ENCODE results near the gene SNX7.
A peak's percentile ranks its signal among the peaks of the same experiment; 100 is the strongest.

SNX7 gene

GRCh38 chr1:98693385-98693784 lies 31.9 kb downstream of the SNX7 start:
- TF ChIP-seq ESRRG (CRISPR knock-in tag; IDR thresholded peaks at IDR 0.05) (no peak), ZNF565 (CRISPR knock-in tag; conservative IDR thresholded peaks at IDR 0.05; ENCODE audit: low read depth) (no peak), PATZ1 (CRISPR knock-in tag; IDR thresholded peaks at IDR 0.05; ENCODE audit: borderline replicate concordance) (no peak), TOX (CRISPR knock-in tag; IDR thresholded peaks at IDR 0.05; ENCODE audit: borderline replicate concordance) (no peak), TSHZ2 (CRISPR knock-in tag; IDR thresholded peaks at IDR 0.05) (no peak), CREB5 (CRISPR knock-in tag; IDR thresholded peaks at IDR 0.05; ENCODE audit: low read depth) (no peak), PPARA (CRISPR knock-in tag; IDR thresholded peaks at IDR 0.05; ENCODE audit: borderline replicate concordance) (no peak), CSDC2 (CRISPR knock-in tag; IDR thresholded peaks at IDR 0.05) (no peak), ARNTL (CRISPR knock-in tag; IDR thresholded peaks at IDR 0.05; ENCODE audit: borderline replicate concordance, low read depth) (no peak)
- no peak for ATAC-seq

- TF ChIP-seq RARB (CRISPR knock-in tag; IDR thresholded peaks at IDR 0.05) (no peak), TOX (CRISPR knock-in tag; IDR thresholded peaks at IDR 0.05; ENCODE audit: borderline replicate concordance) (no peak), TCF4 (CRISPR knock-in tag; IDR thresholded peaks at IDR 0.05; ENCODE audit: borderline replicate concordance) (no peak), ZNF8 (CRISPR knock-in tag; IDR thresholded peaks at IDR 0.05) (no peak), POU6F1 (CRISPR knock-in tag; IDR thresholded peaks at IDR 0.05; ENCODE audit: borderline replicate concordance, low read depth) (no peak), TSHZ2 (CRISPR knock-in tag; IDR thresholded peaks at IDR 0.05) (no peak), ISL1 (CRISPR knock-in tag; IDR thresholded peaks at IDR 0.05) (no peak), SNAI2 (CRISPR knock-in tag; IDR thresholded peaks at IDR 0.05) (no peak), CSRNP3 (CRISPR knock-in tag; IDR thresholded peaks at IDR 0.05) (no peak)
- ATAC-seq, result no peak
Measured at GRCh38 chr1:98696077-98696476, 34.6 kb downstream of the SNX7 start.

- TF ChIP-seq ZFP30 (CRISPR knock-in tag; IDR thresholded peaks at IDR 0.05) (peak; percentile 49), TOX (CRISPR knock-in tag; IDR thresholded peaks at IDR 0.05; ENCODE audit: borderline replicate concordance) (no peak)
- ATAC-seq, result no peak
Measured at GRCh38 chr1:98697781-98698180, 36.3 kb downstream of the SNX7 start.
